GM12892 (cell line): ENCODE results near the gene MXRA8.

Source experiments
- POLR2A ChIP-seq: IDR thresholded peaks from 2 replicates; pipeline ENCODE4 v1.6.1; 2011; ENCODE audit warnings: low read depth, low read length, control low read depth
- POLR2AphosphoS5 ChIP-seq: IDR thresholded peaks from 2 replicates; pipeline ENCODE4 v1.6.1; 2011; ENCODE audit warnings: low read depth, low read length, control low read depth
- TAF1 ChIP-seq: IDR thresholded peaks from 2 replicates; pipeline ENCODE4 v1.6.1; 2011; ENCODE audit warnings: low read depth, mild to moderate bottlenecking, control low read depth, low read length, borderline replicate concordance

- TF ChIP-seq POLR2AphosphoS5 (no peak), POLR2A (no peak), TAF1 (no peak)
These were observed 13.5 kb downstream of the MXRA8 start for GRCh38 chr1:1344655-1345361.
